SH-SY5Y (cell line): ENCODE data around the gene GMIP.

Source experiments
- GATA2 ChIP-seq: IDR thresholded peaks from 2 replicates; pipeline ENCODE4 v1.6.1; 2011; ENCODE audit warnings: mild to moderate bottlenecking, low read depth, low read length
- GATA3 ChIP-seq: IDR thresholded peaks from 2 replicates; pipeline ENCODE4 v1.6.1; 2011; ENCODE audit warnings: low read depth, mild to moderate bottlenecking, low read length, moderate library complexity

GRCh38 chr19:19636573-19637185 lies 6.8 kb downstream of the GMIP start:
- no peak for TF ChIP-seq GATA3
- TF ChIP-seq GATA2, result no peak
